HepG2 (cell line): ENCODE results near the gene RETREG2. TPM values are rescaled to one million over a fixed set of nuclear protein-coding genes. Genes with fewer than 3 reads are reported as not detected.

Experiments used
- CHD2 ChIP-seq: IDR thresholded peaks from 2 replicates; pipeline ENCODE4 v1.6.1; 2011; ENCODE audit warnings: low read depth, low read length, improper control_type of control experiment
- EED ChIP-seq: sonication (generic); formaldehyde crosslinking; IDR thresholded peaks from 2 replicates; pipeline ENCODE4 v1.5.0; 2020; ENCODE audit warnings: mild to moderate bottlenecking, missing genetic modification reagents
- MLX ChIP-seq: IDR thresholded peaks from 2 replicates; pipeline ENCODE4 v1.6.1; 2016
- RXRB ChIP-seq: IDR thresholded peaks from 2 replicates; pipeline ENCODE4 v1.6.1; 2016; ENCODE audit warnings: borderline replicate concordance, missing genetic modification reagents, missing compliant biosample characterization
- SIX4 ChIP-seq: sonication (generic); formaldehyde crosslinking; IDR thresholded peaks from 2 replicates; pipeline ENCODE4 v1.4.0; 2020; ENCODE audit warnings: missing genetic modification reagents
- SMC3 ChIP-seq: IDR thresholded peaks from 2 replicates; pipeline ENCODE4 v1.6.1; 2011; ENCODE audit warnings: low read length, improper control_type of control experiment
- TSC22D2 ChIP-seq: sonication (generic); formaldehyde crosslinking; IDR thresholded peaks from 2 replicates; pipeline ENCODE4 v1.5.1; 2020; ENCODE audit warnings: missing genetic modification reagents, mild to moderate bottlenecking, borderline replicate concordance
- ZBTB25 ChIP-seq: IDR thresholded peaks from 2 replicates; pipeline ENCODE4 v1.6.1; 2018; ENCODE audit warnings: missing genetic modification reagents
- ZNF17 ChIP-seq: sonication (generic); formaldehyde crosslinking; IDR thresholded peaks from 2 replicates; pipeline ENCODE4 v1.5.0; 2020; ENCODE audit warnings: mild to moderate bottlenecking, missing genetic modification reagents
- ZNF234 ChIP-seq: sonication (generic); formaldehyde crosslinking; conservative IDR thresholded peaks from 2 replicates; pipeline ENCODE4 v1.5.1; 2020; ENCODE audit warnings: mild to moderate bottlenecking, missing genetic modification reagents
- ZSCAN29 ChIP-seq: sonication (generic); formaldehyde crosslinking; conservative IDR thresholded peaks from 2 replicates; pipeline ENCODE4 v1.4.0; 2020; ENCODE audit warnings: mild to moderate bottlenecking, missing genetic modification reagents
- polyA plus RNA-seq, 8 experiments: library from polyadenylated mRNA; depleted of rRNA in 3 of 8; stranded (reverse) in 7 of 8; unstranded in 1 of 8; fragments of >200 nt; fragmentation: Illumina TruSeq in 4 of 8; extraction: Trizol in 4 of 8; gene quantifications; 2 replicates each; pipeline versions ENCODE4 v1.2.1 to v1.2.3, GENCODE V29; 2011 to 2016; ENCODE audit warnings: low read depth in 4 of 8, missing spikeins in 1 of 8, mixed read lengths in 1 of 8; ENCODE audit not compliant: insufficient read depth in 1 of 8
- total RNA-seq, 5 experiments: library from RNA; depleted of rRNA; stranded (reverse); fragments of >200 nt; fragmentation: Illumina TruSeq; extraction: Trizol; gene quantifications; 2 replicates each; pipeline ENCODE4 v1.2.3, GENCODE V29; 2016; ENCODE audit warnings: low read depth in 1 of 5
- TF ChIP-seq, protein P1 (sequence below): sonication (generic); formaldehyde crosslinking; IDR thresholded peaks from 2 replicates; pipeline ENCODE4 v1.4.0; 2020; ENCODE audit warnings: missing genetic modification reagents
- TF ChIP-seq, protein P2 (sequence below): sonication (generic); formaldehyde crosslinking; IDR thresholded peaks from 2 replicates; pipeline ENCODE4 v1.5.0; 2020; ENCODE audit warnings: missing genetic modification reagents
- TF ChIP-seq, protein P3 (sequence below): sonication (generic); formaldehyde crosslinking; IDR thresholded peaks from 2 replicates; pipeline ENCODE4 v1.4.0; 2020; ENCODE audit warnings: low read depth, mild to moderate bottlenecking, missing genetic modification reagents

RETREG2 gene
- total and polyA plus RNA-seq, 2 of the 13 experiments (the other 11 are each of a cell fraction or from before 2014, with no cell fraction given), result 86.0 to 134 TPM

DNA sequence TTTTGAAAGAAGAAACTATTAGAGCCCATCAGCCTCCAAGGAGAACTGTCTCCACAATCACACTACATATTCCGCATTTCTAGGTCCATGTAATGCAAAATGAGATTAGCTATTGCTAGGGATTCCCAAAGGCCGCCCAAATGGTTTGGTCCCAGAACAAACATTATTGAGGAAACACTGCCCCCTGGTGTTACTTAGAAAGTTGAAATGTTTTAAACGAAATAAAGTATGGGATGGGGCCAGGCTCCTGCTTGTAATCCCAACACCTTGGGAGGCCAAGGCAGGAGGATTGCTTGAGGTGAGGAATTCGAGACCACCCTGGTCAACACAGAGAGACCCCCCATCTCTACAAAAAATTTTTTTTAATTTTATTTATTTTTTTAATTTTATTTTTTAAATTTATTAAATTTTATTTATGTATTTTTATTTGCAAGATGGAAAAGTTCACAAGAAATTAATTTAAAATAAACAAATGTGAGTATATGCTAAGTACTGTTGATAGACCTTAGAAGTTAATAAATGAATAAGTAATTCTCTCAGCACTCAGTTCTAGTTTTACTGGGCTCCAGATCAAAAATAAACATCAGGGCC is 22.9 kb upstream of the RETREG2 start (continued):
- TF ChIP-seq ZBTB25 (CRISPR knock-in tag), result peak; percentile 39; the same call in 1 of the 2 replicates
- no peak for TF ChIP-seq RXRB
- TF ChIP-seq SMC3, result peak; percentile 96
- TF ChIP-seq CHD2, result no peak
- no peak for TF ChIP-seq EED (CRISPR knock-in tag)
- TF ChIP-seq, protein P1, sequence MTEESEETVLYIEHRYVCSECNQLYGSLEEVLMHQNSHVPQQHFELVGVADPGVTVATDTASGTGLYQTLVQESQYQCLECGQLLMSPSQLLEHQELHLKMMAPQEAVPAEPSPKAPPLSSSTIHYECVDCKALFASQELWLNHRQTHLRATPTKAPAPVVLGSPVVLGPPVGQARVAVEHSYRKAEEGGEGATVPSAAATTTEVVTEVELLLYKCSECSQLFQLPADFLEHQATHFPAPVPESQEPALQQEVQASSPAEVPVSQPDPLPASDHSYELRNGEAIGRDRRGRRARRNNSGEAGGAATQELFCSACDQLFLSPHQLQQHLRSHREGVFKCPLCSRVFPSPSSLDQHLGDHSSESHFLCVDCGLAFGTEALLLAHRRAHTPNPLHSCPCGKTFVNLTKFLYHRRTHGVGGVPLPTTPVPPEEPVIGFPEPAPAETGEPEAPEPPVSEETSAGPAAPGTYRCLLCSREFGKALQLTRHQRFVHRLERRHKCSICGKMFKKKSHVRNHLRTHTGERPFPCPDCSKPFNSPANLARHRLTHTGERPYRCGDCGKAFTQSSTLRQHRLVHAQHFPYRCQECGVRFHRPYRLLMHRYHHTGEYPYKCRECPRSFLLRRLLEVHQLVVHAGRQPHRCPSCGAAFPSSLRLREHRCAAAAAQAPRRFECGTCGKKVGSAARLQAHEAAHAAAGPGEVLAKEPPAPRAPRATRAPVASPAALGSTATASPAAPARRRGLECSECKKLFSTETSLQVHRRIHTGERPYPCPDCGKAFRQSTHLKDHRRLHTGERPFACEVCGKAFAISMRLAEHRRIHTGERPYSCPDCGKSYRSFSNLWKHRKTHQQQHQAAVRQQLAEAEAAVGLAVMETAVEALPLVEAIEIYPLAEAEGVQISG (CRISPR knock-in tag), result no peak
- no peak for TF ChIP-seq MLX (CRISPR knock-in tag)
- TF ChIP-seq TSC22D2 (CRISPR knock-in tag), result 0 out of 2 replicates have a peak, but pooled peaks have one; percentile 44
- TF ChIP-seq SIX4 (CRISPR knock-in tag), result no peak
- TF ChIP-seq ZNF234 (CRISPR knock-in tag), result no peak
- TF ChIP-seq, protein P2, sequence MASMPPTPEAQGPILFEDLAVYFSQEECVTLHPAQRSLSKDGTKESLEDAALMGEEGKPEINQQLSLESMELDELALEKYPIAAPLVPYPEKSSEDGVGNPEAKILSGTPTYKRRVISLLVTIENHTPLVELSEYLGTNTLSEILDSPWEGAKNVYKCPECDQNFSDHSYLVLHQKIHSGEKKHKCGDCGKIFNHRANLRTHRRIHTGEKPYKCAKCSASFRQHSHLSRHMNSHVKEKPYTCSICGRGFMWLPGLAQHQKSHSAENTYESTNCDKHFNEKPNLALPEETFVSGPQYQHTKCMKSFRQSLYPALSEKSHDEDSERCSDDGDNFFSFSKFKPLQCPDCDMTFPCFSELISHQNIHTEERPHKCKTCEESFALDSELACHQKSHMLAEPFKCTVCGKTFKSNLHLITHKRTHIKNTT (CRISPR knock-in tag), result no peak
- TF ChIP-seq, protein P3, sequence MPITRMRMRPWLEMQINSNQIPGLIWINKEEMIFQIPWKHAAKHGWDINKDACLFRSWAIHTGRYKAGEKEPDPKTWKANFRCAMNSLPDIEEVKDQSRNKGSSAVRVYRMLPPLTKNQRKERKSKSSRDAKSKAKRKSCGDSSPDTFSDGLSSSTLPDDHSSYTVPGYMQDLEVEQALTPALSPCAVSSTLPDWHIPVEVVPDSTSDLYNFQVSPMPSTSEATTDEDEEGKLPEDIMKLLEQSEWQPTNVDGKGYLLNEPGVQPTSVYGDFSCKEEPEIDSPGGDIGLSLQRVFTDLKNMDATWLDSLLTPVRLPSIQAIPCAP (CRISPR knock-in tag), result no peak
- no peak for TF ChIP-seq ZSCAN29 (CRISPR knock-in tag)
- TF ChIP-seq ZNF17, result no peak
